HG03103 (cell line): ENCODE data around the gene DTNB.

Experiments
- ATAC-seq: cut with Tn5 transposase; IDR thresholded peaks from one replicate; pipeline ENCODE4 v1.9.1; 2021; ENCODE audit warnings: low read depth; ENCODE audit not compliant: unreplicated experiment

DTNB gene

GRCh38 chr2:25375989-25376545 lies 297.3 kb downstream of the DTNB start:
- no peak for ATAC-seq

GRCh38 chr2:25375371-25375988 lies 297.9 kb downstream of the DTNB start:
- ATAC-seq = no peak

GRCh38 chr2:25374827-25375226 lies 298.6 kb downstream of the DTNB start:
- no peak for ATAC-seq

GRCh38 chr2:25374411-25374810 lies 299.0 kb downstream of the DTNB start:
- ATAC-seq = no peak

GRCh38 chr2:25373269-25373981 lies 300.0 kb downstream of the DTNB start:
- ATAC-seq = no peak

GRCh38 chr2:25372405-25373268 lies 300.7 kb downstream of the DTNB start:
- no peak for ATAC-seq

GRCh38 chr2:25371253-25372241 lies 301.8 kb downstream of the DTNB start:
- ATAC-seq = no peak

- no peak for ATAC-seq
Measured at GRCh38 chr2:25369876-25370275, 303.5 kb downstream of the DTNB start.

GRCh38 chr2:25369439-25369838 lies 303.9 kb downstream of the DTNB start:
- ATAC-seq = no peak

- no peak for ATAC-seq
Measured at GRCh38 chr2:25368660-25369059, 304.7 kb downstream of the DTNB start.

- no peak for ATAC-seq
Measured at GRCh38 chr2:25367296-25367695, 306.1 kb downstream of the DTNB start.

- ATAC-seq = no peak
Measured at GRCh38 chr2:25366629-25367028, 306.7 kb downstream of the DTNB start.

- ATAC-seq = no peak
Measured at GRCh38 chr2:25365241-25365640, 308.1 kb downstream of the DTNB start.

GRCh38 chr2:25363733-25364132 lies 309.6 kb downstream of the DTNB start:
- ATAC-seq = no peak

GRCh38 chr2:25362434-25363145 lies 310.8 kb downstream of the DTNB start:
- peak; percentile 61 for ATAC-seq

- ATAC-seq = peak; percentile 78
Measured at GRCh38 chr2:25362049-25362433, 311.3 kb downstream of the DTNB start.

- no peak for ATAC-seq
Measured at GRCh38 chr2:25361261-25362048, 311.9 kb downstream of the DTNB start.

GRCh38 chr2:25358836-25359235 lies 314.5 kb downstream of the DTNB start:
- ATAC-seq = no peak
